Transverse colon (tissue), 4 donors: Measurements from ENCODE around the gene STARD13.

Experiments
- CTCF ChIP-seq, 5 experiments: fragments of 200-600 bp in 3 of 5; fragments of 450-650 bp in 2 of 5; sonication (generic) in 3 of 5; IDR thresholded peaks; 1 replicate in 2 of 5; 2 replicates in 3 of 5; pipeline ENCODE4 v1.5.1; 2016 to 2017; ENCODE audit warnings: antibody characterized with exemption in 5 of 5, inconsistent platforms in 3 of 5, mild to moderate bottlenecking in 2 of 5, moderate library complexity in 1 of 5
- EP300 ChIP-seq: sonication (generic); formaldehyde crosslinking; IDR thresholded peaks from one replicate; pipeline ENCODE4 v1.6.1; 2017; ENCODE audit warnings: antibody characterized with exemption, low read depth
- POLR2A ChIP-seq: fragments of 450-650 bp; IDR thresholded peaks from one replicate; pipeline ENCODE4 v1.6.1; 2016; ENCODE audit warnings: antibody characterized with exemption, mild to moderate bottlenecking, moderate library complexity
- POLR2AphosphoS5 ChIP-seq, 3 donors: sonication (generic); formaldehyde crosslinking; IDR thresholded peaks; one replicate each; pipeline ENCODE4 v1.6.1; 2016; ENCODE audit warnings: antibody characterized with exemption in 3 of 3

- no peak for TF ChIP-seq EP300
- no peak for TF ChIP-seq POLR2A
- no peak for TF ChIP-seq CTCF (IDR thresholded peaks at IDR 0.05)
- no peak for TF ChIP-seq POLR2AphosphoS5 (IDR thresholded peaks at IDR 0.05)
Measured at GRCh38 chr13:33281951-33282595, 3.5 kb downstream of the STARD13 start.
